ENCODE data around the gene CHD8.

DNA sequence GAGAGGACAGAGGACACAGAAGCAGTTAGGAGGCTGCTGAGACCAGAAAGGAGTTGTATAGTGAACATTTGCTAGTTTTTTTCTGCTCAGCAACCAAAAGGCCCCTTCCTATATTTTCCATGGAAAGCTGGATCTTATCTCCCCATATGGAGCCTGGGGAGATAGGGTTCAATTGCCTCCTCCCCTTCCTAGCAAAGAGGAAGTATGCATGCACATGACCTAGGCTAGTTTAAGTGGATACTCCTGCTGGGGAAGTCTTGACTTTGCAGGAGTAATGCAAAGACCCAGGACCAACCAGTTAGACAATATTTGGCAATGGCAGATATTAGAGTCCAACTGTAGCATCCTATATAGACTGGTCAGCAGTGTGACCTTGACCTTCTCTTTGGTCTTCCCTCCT, 15.1 kb downstream of the CHD8 start:
- TF ChIP-seq CTCF (IDR thresholded peaks at IDR 0.05; ENCODE audit: low read length): no peak
- no peak for TF ChIP-seq EZH2 (optimal IDR thresholded peaks at IDR 0.05; ENCODE audit: low read depth, low read length)

All from MM.1S (cell line).